ENCODE results near the gene PRUNE1.

Gene PRUNE1

GRCh38 chr1:151070474-151071276 lies 62.4 kb downstream of the PRUNE1 start, which contains the start of gene GABPB2:
GABPB2 (plus strand) TSS chr1:151070761; CDS start chr1:151088190, 17,429 bp downstream.
- peaks cover 0 to 5% (median 0%) of the 10 kb centered on the region in 5 donors for H3K36me3 ChIP-seq (ENCODE audit: control insufficient read depth in 5 of 5, insufficient read depth in 5 of 5, low read length in 5 of 5)
- peak within 1 kb of the TSS; percentile 72 to 95 (median 87) for H3K9ac ChIP-seq (ENCODE audit: low read length in 5 of 5)
- peak within 1 kb of the TSS; percentile 75 to 99 (median 95) for H3K4me3 ChIP-seq (ENCODE audit: low read depth in 1 of 5, low read length in 5 of 5)
- peaks cover 2 to 16% (median 9%) of the 10 kb centered on the region in 5 donors for H3K4me1 ChIP-seq (ENCODE audit: control insufficient read depth in 5 of 5, insufficient read depth in 5 of 5, low read length in 5 of 5)
- peak within 1 kb of the TSS; percentile 99 for H3K27ac ChIP-seq (ENCODE audit: low read depth, low read length)
- H3K9me3 ChIP-seq (ENCODE audit: control insufficient read depth in 5 of 5, low read length in 5 of 5): no peaks in the 10 kb centered on the region
- no peaks in the 10 kb centered on the region for H3K27me3 ChIP-seq (ENCODE audit: control insufficient read depth in 5 of 5, insufficient read depth in 4 of 5, low read length in 5 of 5)

- H3K4me3 ChIP-seq (ENCODE audit: low read depth in 1 of 5, low read length in 5 of 5): no peak overlapping the region
- no peak overlapping the region for H3K9ac ChIP-seq (ENCODE audit: low read length in 5 of 5)
- peaks cover 0 to 7% (median 0%) of the 10 kb centered on the region in 5 donors for H3K36me3 ChIP-seq (ENCODE audit: control insufficient read depth in 5 of 5, insufficient read depth in 5 of 5, low read length in 5 of 5)
- no peaks in the 10 kb centered on the region for H3K27me3 ChIP-seq (ENCODE audit: control insufficient read depth in 5 of 5, insufficient read depth in 4 of 5, low read length in 5 of 5)
- no peaks in the 10 kb centered on the region for H3K9me3 ChIP-seq (ENCODE audit: control insufficient read depth in 5 of 5, low read length in 5 of 5)
- H3K27ac ChIP-seq (ENCODE audit: low read depth, low read length): no peak overlapping the region
- H3K4me1 ChIP-seq (ENCODE audit: control insufficient read depth in 5 of 5, insufficient read depth in 5 of 5, low read length in 5 of 5): peaks cover 2 to 16% (median 9%) of the 10 kb centered on the region in 5 donors
Observed at GRCh38 chr1:151072224-151072623, 64.0 kb downstream of the PRUNE1 start.

Measured in subcutaneous abdominal adipose tissue (tissue), 5 donors.